ENCODE measurements around the gene MTFMT. TPM values are rescaled to one million over a fixed set of nuclear protein-coding genes. Genes with fewer than 3 reads are reported as not detected.

The MTFMT gene
- total and polyA plus RNA-seq, 4 donors: 5.0 to 15.0 (median 11.3) TPM

DNA sequence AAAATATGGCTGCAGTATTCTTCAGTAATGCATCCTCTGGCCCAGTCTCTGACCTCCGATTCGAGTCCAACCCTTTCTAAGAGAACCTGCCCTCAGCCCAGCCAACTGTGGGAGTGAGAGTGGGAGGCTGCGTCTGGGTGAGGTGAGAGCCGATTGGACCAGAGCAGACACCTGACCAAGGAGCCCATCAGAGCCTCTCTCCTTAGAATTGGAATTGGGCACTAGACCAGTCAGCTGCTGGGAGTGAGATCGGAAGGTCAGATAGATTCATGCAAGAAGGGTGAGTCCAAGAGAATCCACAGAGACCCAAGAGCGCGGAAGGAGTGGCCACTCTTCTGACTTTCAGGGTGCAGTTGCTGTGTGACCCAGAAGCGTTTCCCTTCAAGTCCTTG is 28.1 kb upstream of the MTFMT start:
- ATAC-seq (ENCODE audit: insufficient read depth, low FRiP score) (no peak), DNase-seq (no peak)
- Histone ChIP-seq H3K4me1 (ENCODE audit: control insufficient read depth in 5 of 5, insufficient read depth in 5 of 5, low read length in 5 of 5) (peaks cover 0 to 67% (median 8%) of the 10 kb centered on the region in 5 donors), H3K27ac (ENCODE audit: low read depth in 1 of 2, low read length in 1 of 2) (no peak overlapping the region), H3K4me3 (no peak overlapping the region), H3K9ac (ENCODE audit: insufficient read depth in 1 of 2, low read length in 2 of 2) (no peak overlapping the region), H3K9me3 (ENCODE audit: control insufficient read depth in 4 of 4, insufficient read depth in 3 of 4, low read length in 3 of 4) (no peaks in the 10 kb centered on the region), H3K27me3 (ENCODE audit: control insufficient read depth in 3 of 3, insufficient read depth in 3 of 3, low read length in 2 of 3) (no peaks in the 10 kb centered on the region), H3K36me3 (ENCODE audit: control insufficient read depth in 4 of 4, insufficient read depth in 4 of 4, low read length in 4 of 4) (peaks cover 0 to 75% (median 34%) of the 10 kb centered on the region in 4 donors)
- WGBS, 2 donors: 83 to 90% methylated on average over 8 of the region's 8 CpGs
- TF ChIP-seq, protein P1, sequence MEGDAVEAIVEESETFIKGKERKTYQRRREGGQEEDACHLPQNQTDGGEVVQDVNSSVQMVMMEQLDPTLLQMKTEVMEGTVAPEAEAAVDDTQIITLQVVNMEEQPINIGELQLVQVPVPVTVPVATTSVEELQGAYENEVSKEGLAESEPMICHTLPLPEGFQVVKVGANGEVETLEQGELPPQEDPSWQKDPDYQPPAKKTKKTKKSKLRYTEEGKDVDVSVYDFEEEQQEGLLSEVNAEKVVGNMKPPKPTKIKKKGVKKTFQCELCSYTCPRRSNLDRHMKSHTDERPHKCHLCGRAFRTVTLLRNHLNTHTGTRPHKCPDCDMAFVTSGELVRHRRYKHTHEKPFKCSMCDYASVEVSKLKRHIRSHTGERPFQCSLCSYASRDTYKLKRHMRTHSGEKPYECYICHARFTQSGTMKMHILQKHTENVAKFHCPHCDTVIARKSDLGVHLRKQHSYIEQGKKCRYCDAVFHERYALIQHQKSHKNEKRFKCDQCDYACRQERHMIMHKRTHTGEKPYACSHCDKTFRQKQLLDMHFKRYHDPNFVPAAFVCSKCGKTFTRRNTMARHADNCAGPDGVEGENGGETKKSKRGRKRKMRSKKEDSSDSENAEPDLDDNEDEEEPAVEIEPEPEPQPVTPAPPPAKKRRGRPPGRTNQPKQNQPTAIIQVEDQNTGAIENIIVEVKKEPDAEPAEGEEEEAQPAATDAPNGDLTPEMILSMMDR (IDR thresholded peaks at IDR 0.05; ENCODE audit: control extremely low read depth, extremely low read depth): no peak

DNA sequence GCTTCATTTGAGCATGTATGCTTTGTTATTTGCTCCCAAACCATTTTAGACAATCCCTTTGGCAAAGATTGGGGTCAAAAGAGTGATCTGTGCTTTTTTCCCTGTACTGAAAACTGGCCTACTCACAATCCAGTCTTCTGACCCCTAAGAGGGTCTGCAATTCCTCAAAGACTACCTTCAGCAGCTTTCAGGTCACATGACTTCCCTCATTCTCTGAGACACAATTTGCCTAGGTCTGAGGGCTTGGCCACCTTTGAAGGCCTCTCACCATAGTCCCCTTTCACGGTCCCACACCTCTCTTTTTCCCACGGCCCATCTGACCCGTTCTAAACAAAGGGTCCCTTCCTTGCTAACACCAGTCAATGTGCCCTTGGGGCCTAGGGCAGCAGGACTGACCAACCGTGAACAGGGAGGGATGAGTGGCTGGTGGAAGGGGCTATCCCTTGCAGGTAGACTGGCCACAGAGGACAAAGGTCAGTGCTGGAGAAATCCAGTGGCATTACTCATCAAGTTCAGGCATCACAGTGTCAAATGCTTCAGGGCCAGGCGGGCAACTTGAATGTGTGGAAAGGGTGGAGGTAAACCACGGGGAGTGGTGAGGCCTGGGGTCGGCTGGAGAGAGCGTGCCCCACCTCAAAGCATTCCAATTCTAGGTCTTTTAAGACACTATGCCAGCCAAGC is 27.6 kb upstream of the MTFMT start:
- Histone ChIP-seq H3K27me3 (ENCODE audit: control insufficient read depth in 3 of 3, insufficient read depth in 3 of 3, low read length in 2 of 3) (no peaks in the 10 kb centered on the region), H3K9me3 (ENCODE audit: control insufficient read depth in 4 of 4, insufficient read depth in 3 of 4, low read length in 3 of 4) (no peaks in the 10 kb centered on the region), H3K9ac (ENCODE audit: insufficient read depth in 1 of 2, low read length in 2 of 2) (peak overlapping the region in 1 of 2 donors; percentile 33), H3K36me3 (ENCODE audit: control insufficient read depth in 4 of 4, insufficient read depth in 4 of 4, low read length in 4 of 4) (peaks cover 0 to 74% (median 33%) of the 10 kb centered on the region in 4 donors), H3K4me1 (ENCODE audit: control insufficient read depth in 5 of 5, insufficient read depth in 5 of 5, low read length in 5 of 5) (peaks cover 0 to 62% (median 8%) of the 10 kb centered on the region in 5 donors), H3K27ac (ENCODE audit: low read depth in 1 of 2, low read length in 1 of 2) (peak overlapping the region in 1 of 2 donors; percentile 28), H3K4me3 (no peak overlapping the region)
- TF ChIP-seq, protein P1 (IDR thresholded peaks at IDR 0.05; ENCODE audit: control extremely low read depth, extremely low read depth): no peak
- ATAC-seq (ENCODE audit: insufficient read depth, low FRiP score) (no peak), DNase-seq (no peak)
- 74 to 84% methylated on average over 8 of the region's 8 CpGs for WGBS, 2 donors

DNA sequence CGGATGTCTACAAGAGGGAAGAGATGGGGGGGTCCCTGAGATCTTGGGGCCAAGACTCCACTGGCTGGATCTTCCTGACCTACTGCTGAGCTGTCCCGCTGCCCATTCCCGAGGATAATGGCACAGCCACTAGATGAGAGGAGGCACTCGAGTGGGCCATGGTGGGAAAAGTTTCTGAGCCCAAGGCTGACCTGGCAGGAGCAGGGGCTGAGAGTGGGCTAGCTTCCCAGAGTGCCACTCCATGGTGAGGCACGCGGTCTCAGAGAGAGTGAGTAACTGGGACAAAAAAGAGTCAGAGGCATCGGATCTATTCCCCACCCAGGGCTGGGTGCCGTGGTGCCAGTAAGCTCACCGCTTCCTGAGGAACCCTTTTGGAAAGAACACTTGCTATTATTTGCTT is 26.7 kb upstream of the MTFMT start:
- H3K27me3 ChIP-seq (ENCODE audit: control insufficient read depth in 3 of 3, insufficient read depth in 3 of 3, low read length in 2 of 3): no peaks in the 10 kb centered on the region
- H3K9me3 ChIP-seq (ENCODE audit: control insufficient read depth in 4 of 4, insufficient read depth in 3 of 4, low read length in 3 of 4): no peaks in the 10 kb centered on the region
- H3K9ac ChIP-seq (ENCODE audit: insufficient read depth in 1 of 2, low read length in 2 of 2): no peak overlapping the region
- ATAC-seq (ENCODE audit: insufficient read depth, low FRiP score): no peak
- no peak overlapping the region for H3K4me3 ChIP-seq
- peak overlapping the region in 1 of 2 donors; percentile 2 for H3K27ac ChIP-seq (ENCODE audit: low read depth in 1 of 2, low read length in 1 of 2)
- TF ChIP-seq, protein P1 (IDR thresholded peaks at IDR 0.05; ENCODE audit: control extremely low read depth, extremely low read depth): no peak
- peaks cover 0 to 53% (median 8%) of the 10 kb centered on the region in 5 donors for H3K4me1 ChIP-seq (ENCODE audit: control insufficient read depth in 5 of 5, insufficient read depth in 5 of 5, low read length in 5 of 5)
- H3K36me3 ChIP-seq (ENCODE audit: control insufficient read depth in 4 of 4, insufficient read depth in 4 of 4, low read length in 4 of 4): peaks cover 0 to 79% (median 36%) of the 10 kb centered on the region in 4 donors
- 70 to 77% methylated on average over 9 of the region's 9 CpGs for WGBS, 2 donors
- DNase-seq: no peak

All from lung (tissue), 12 donors.